ENCODE results near the gene MAN1A1. TPM values are rescaled to one million over a fixed set of nuclear protein-coding genes. Genes with fewer than 3 reads are reported as not detected.
"Not testable (repeated sequence)": the region's sequence is repeated elsewhere in the genome, so short reads cannot be mapped to it uniquely, and the experiment has no call there.

MAN1A1 gene
- total RNA-seq, 1 donor from 2014 or later = 17.7 TPM

GRCh38 chr6:119174085-119174445, 175.5 kb downstream of the MAN1A1 start:
- DNase-seq (ENCODE audit: low read depth) = no peak

GRCh38 chr6:119173249-119174084, 176.1 kb downstream of the MAN1A1 start:
- DNase-seq (ENCODE audit: low read depth) = no peak

- peak; percentile 39 for DNase-seq (ENCODE audit: low read depth)
Measured at GRCh38 chr6:119172824-119173223, 176.7 kb downstream of the MAN1A1 start.

- no peak for DNase-seq (ENCODE audit: low read depth)
Measured at GRCh38 chr6:119171864-119172588, 177.5 kb downstream of the MAN1A1 start.

- no peak for DNase-seq (ENCODE audit: low read depth)
Measured at GRCh38 chr6:119171088-119171841, 178.3 kb downstream of the MAN1A1 start.

GRCh38 chr6:119170447-119171087, 179.0 kb downstream of the MAN1A1 start:
- DNase-seq (ENCODE audit: low read depth) = no peak

GRCh38 chr6:119170103-119170446, 179.5 kb downstream of the MAN1A1 start:
- no peak for DNase-seq (ENCODE audit: low read depth)

GRCh38 chr6:119169355-119169754, 180.2 kb downstream of the MAN1A1 start:
- DNase-seq (ENCODE audit: low read depth) = not testable (repeated sequence)

- DNase-seq (ENCODE audit: low read depth) = peak; percentile 61
Measured at GRCh38 chr6:119166024-119166784, 183.4 kb downstream of the MAN1A1 start.

GRCh38 chr6:119163006-119163405, 186.6 kb downstream of the MAN1A1 start:
- no peak for DNase-seq (ENCODE audit: low read depth)

- no peak for DNase-seq (ENCODE audit: low read depth)
Measured at GRCh38 chr6:119162134-119162775, 187.3 kb downstream of the MAN1A1 start.

- peak; percentile 100 for DNase-seq (ENCODE audit: low read depth)
Measured at GRCh38 chr6:119161438-119161837, 188.1 kb downstream of the MAN1A1 start.

- no peak for DNase-seq (ENCODE audit: low read depth)
Measured at GRCh38 chr6:119160911-119161310, 188.7 kb downstream of the MAN1A1 start.

GRCh38 chr6:119158057-119158848, 191.3 kb downstream of the MAN1A1 start:
- DNase-seq (ENCODE audit: low read depth) = no peak

- no peak for DNase-seq (ENCODE audit: low read depth)
Measured at GRCh38 chr6:119157506-119157815, 192.1 kb downstream of the MAN1A1 start.

GRCh38 chr6:119156757-119157505, 192.6 kb downstream of the MAN1A1 start:
- no peak for DNase-seq (ENCODE audit: low read depth)

GRCh38 chr6:119156082-119156481, 193.5 kb downstream of the MAN1A1 start:
- not testable (repeated sequence) for DNase-seq (ENCODE audit: low read depth)

GRCh38 chr6:119152187-119152586, 197.4 kb downstream of the MAN1A1 start:
- DNase-seq (ENCODE audit: low read depth) = no peak
